Coronary artery (tissue), 2 donors: ENCODE measurements around the gene RP2.
A peak's percentile ranks its signal among the peaks of the same experiment; 100 is the strongest.

ENCODE experiments used
- DNase-seq: peaks from one replicate; pipeline ENCODE4 v3.0.0-alpha.2; 2017; ENCODE audit warnings: low spot score
- H3K27ac ChIP-seq, 2 donors: fragments of 200-600 bp; sonication (generic); one replicate each; pipeline ENCODE4 v1.5.1; 2016 to 2019
- H3K4me3 ChIP-seq: fragments of 200-600 bp; sonication (generic); 2 replicates; pipeline ENCODE4 v1.5.1; 2016; ENCODE audit warnings: mild to moderate bottlenecking, moderate library complexity
- CTCF ChIP-seq: fragments of 200-600 bp; sonication (generic); IDR thresholded peaks from one replicate; pipeline ENCODE4 v1.5.1; 2019; ENCODE audit warnings: antibody characterized with exemption

RP2 gene

DNA sequence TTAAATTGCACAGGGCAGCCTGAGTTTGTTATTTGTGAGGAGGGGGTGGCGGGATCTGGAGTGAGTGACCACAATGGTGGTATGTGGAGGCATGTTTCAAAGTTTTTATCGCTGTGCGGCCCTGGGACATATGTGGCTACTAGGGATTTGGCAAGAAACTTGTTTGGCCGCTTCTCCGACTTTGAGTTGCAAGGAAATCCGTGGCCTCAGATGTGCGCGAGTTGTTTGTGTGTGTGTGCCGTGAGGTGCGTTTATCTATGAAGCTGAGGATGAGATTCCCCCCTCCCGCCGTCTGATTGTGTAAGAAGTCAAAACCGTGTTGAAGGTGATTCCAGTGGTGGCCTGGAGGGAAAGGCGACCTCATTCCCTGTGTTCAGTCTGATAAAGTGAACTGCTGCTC, 76.8 kb downstream of the RP2 start:
- DNase-seq, result no peak
- no peak for TF ChIP-seq CTCF
- peak overlapping the region; percentile 76 for H3K4me3 ChIP-seq
- H3K27ac ChIP-seq, result no peak overlapping the region

- TF ChIP-seq CTCF, result no peak
- Histone ChIP-seq H3K27ac (no peak overlapping the region), H3K4me3 (no peak overlapping the region)
- DNase-seq, result no peak
These were observed 79.4 kb downstream of the RP2 start for GRCh38 chrX:46916273-46916672.

DNA sequence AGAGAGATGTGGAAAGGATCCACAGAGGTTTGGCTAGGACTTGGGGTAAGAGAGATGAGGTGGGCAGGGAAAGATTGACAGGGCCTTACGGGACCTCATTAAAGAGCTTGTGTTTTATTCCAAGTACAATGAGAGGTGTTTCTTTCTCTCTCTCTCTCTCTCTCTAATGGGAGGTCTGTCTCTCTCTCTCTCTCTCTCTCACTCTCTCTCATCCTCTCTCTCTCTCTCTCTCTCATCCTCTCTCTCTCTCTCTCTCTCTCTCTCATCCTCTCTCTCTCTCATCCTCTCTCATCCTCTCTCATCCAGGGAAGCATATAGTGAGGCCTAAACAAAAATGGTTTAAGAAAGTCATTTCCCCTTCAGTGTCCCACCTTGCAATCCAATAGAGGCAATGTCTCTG, 80.8 kb downstream of the RP2 start:
- no peak for TF ChIP-seq CTCF

GRCh38 chrX:46918434-46918833, 81.6 kb downstream of the RP2 start:
- TF ChIP-seq CTCF, result no peak
- Histone ChIP-seq H3K4me3 (no peak overlapping the region), H3K27ac (no peak overlapping the region)
- no peak for DNase-seq

More for the DNA sequence above, 80.8 kb downstream of the RP2 start:
- no peak for DNase-seq
- Histone ChIP-seq H3K4me3 (no peak overlapping the region), H3K27ac (no peak overlapping the region)

- H3K4me3 ChIP-seq, result no peak overlapping the region
- no peak for DNase-seq
- H3K27ac ChIP-seq, result no peak overlapping the region
- no peak for TF ChIP-seq CTCF
These were observed 83.4 kb downstream of the RP2 start for GRCh38 chrX:46920235-46920634.

DNA sequence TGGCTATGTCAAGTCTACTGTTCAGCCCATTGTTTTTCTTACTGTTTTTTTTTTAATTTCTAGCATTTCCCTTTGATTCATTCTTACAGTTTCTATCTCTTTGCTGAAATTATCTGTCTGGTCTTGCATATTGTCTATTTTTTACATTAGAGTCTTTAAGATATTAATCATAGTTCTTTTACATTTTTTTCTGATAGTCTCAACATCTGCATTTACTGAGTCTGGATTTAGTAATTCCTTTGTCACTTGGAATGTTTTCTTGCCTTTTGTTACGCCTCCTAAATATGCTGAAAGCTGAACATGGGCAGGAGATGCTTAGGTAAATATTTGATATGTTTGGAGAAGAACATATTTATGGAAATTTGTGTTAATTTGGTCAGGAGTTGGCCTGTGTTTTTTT, 85.8 kb downstream of the RP2 start:
- no peak for TF ChIP-seq CTCF
- no peak for DNase-seq
- Histone ChIP-seq H3K4me3 (no peak overlapping the region), H3K27ac (no peak overlapping the region)

DNA sequence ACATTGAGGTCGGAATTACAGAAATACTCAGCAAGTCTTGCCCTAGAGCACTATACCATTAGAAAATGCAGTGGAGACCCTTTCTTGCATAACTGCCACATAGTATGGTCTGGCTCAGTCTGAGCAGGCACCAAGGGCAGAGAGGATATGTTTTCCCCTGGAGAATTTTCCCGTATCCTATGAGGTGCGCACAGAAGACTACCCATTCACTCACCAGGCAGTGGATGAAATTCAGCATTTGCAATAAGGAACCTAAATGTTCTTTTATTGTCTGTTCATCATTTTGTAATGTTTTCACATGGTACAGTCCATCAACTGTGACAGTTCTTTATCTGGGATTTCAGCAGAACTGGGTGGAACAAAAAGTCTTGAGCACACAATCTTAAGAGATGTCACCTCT, 90.9 kb downstream of the RP2 start:
- TF ChIP-seq CTCF, result no peak
- DNase-seq, result no peak
- no peak overlapping the region for H3K27ac ChIP-seq
- no peak overlapping the region for H3K4me3 ChIP-seq
